ENCODE measurements around the gene ZC2HC1B.

The ZC2HC1B gene

DNA sequence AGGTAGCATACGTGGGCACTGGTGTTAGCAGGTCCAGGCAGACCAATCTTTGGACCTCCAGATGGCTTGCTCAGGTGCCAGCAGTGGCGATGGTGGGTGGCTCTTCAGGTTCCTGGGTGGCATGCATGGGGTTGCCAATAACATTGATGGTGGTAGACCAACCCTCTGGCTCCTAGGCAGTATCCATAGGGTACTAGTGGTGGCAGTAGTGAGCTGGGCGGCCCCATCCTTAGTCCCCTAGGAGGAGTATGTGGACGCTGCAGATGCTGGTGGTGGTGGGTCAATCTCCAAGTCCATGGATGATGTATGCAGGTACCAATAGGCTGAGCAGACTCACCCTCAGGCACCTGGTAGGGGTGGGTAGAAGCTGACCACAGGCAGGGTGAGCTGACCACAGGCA is 70.6 kb downstream of the ZC2HC1B start:
- no peak for DNase-seq (ENCODE audit: low spot score)

DNA sequence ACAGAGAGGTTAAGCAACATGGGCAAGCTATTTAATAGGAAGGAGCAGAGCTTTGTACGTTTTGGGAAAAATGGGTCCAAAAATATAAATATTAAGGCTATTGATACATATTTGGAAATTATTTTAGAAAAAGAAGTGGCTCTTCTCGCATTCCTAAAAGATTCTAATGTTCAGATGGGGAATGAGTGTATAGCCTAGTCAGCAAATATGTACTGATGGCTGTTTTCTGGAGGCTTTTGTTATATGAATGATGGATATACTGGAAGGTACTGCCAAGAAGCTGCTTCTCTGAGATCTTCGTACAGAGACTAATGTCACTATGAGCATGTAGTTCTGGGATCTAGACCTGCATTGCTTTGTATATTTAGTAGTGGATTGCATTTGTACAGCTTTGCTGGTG is 72.1 kb downstream of the ZC2HC1B start:
- no peak for DNase-seq (ENCODE audit: low spot score)

- no peak for DNase-seq (ENCODE audit: low spot score)
These were observed 72.7 kb downstream of the ZC2HC1B start for GRCh38 chr6:143936778-143937667.

- no peak for DNase-seq (ENCODE audit: low spot score)
These were observed 73.3 kb downstream of the ZC2HC1B start for GRCh38 chr6:143937668-143937970.

GRCh38 chr6:143939364-143939763 is 75.1 kb downstream of the ZC2HC1B start:
- DNase-seq (ENCODE audit: low spot score) = no peak

DNA sequence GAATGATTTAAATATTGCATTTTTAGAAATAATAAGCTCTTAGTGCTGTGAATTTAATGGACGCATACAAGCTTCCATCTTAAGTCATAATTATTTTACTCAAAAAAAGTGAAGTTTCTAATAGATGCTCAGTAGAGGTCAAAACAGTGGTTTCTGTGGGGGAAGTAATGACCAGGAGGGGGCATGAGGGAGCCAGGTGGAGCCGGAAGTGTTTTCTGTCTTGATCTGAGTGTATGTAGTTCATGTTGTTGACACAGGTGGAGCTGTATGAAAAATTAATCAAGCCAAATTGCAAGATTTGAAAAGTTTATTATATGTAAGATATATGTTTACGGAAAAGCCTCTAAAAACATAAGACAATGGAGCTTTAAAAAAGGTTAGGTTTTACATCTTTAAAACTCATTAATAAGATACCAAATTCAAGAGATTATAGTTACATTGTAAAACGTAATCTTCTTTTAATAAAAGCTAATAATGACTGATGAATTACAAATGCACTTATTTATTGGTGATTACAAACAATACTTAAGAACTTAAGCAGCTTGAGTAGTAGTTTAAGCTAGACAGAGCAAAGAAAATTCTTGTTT is 75.8 kb downstream of the ZC2HC1B start:
- DNase-seq (ENCODE audit: low spot score) = peak; percentile 78

DNA sequence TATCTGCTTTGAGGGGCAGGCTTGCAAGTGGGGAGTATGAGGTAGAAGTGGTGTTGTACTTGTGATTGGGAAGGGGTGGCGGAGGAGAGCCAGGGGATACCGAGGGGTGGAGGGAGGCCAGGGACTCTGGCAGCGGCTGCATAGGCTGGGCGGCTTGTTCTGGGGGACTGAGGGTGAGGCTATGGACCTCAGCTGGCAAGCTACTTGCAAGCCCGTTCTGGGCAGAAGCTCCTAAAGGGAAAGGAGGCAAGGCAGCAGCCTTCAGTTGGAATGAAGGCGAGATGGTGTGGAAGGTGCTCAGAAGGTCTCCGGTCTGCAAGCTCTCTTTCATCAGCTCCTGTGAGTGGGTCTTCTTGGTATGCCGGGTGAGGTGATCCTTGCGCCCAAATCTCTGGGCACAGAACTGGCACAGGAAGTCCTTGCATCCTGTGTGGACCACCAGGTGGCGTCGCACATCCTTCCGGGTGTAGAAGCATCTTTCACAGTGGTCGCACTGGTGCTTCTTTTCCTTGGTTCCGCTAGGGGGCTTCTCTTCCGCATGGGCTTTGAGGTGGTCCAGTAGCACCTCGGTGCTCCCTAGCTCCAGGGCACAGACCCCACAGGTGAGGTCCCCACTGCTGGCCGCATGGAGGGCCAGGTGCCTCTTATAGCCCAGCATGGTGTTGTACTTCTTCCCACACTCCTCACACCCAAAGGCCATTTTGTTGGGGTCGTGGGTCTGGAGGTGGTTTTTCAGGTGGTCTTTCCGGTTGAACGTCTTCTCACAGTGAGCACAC is 77.8 kb downstream of the ZC2HC1B start:
- DNase-seq (ENCODE audit: low spot score) = peak; percentile 61

DNA sequence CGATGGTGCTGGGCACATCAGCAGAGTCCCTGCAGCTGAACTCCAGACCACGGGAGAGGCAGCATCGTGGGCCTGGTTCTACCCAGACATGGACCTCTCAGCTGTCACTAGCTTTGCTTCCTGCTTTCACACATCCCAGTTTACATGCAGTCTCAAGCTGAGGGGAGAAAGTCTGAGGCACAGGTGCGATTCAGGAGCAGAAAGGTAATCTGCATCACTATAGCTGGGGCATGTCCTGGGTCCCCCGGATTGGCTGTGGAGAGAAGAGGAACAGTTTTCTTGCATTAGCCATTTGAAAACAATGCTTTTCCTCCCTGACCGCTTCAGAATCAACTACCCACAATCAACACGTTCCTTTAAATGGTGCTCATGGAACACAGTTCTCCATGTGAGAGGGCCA is 83.9 kb downstream of the ZC2HC1B start:
- no peak for DNase-seq (ENCODE audit: low spot score)

- DNase-seq (ENCODE audit: low spot score) = no peak
These were observed 85.3 kb downstream of the ZC2HC1B start for GRCh38 chr6:143949535-143949934.

DNA sequence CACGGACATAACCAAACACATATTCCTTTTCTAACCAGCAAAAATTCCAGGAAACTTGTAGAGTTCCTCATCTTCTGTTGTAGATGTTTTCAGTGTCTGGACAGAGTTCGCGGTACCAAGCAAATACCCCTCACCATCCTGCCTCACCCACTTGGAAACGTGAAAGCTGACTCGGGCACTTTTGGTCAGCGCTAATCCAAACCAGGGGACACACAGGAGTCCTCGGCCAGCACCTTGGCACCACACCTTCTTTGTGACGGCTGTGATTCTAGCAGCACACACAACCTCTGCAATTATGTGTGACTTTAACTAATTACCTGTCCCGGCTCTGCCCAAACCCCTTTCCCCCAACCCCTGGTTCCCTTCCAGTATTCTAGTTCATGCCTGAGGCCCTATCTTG is 85.7 kb downstream of the ZC2HC1B start:
- no peak for DNase-seq (ENCODE audit: low spot score)

DNA sequence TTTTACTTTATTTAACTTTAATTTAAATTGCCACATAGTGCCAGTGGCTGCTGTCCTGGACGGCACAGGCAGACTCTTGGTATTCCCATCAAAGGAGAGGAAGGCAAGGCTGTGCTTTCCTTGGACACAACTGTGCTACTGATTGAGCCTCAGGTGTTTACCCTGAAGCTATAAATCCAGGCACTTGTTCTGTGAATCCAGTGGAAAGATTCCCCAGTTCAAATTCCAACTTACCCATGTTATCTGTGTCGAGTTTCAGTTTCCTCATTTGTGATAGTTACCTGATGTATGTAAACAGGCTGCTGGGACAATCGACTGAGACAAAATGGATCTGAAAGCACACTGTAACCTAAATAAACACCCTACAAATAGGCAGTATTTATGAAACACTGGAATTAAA is 86.6 kb downstream of the ZC2HC1B start:
- DNase-seq (ENCODE audit: low spot score) = no peak

DNA sequence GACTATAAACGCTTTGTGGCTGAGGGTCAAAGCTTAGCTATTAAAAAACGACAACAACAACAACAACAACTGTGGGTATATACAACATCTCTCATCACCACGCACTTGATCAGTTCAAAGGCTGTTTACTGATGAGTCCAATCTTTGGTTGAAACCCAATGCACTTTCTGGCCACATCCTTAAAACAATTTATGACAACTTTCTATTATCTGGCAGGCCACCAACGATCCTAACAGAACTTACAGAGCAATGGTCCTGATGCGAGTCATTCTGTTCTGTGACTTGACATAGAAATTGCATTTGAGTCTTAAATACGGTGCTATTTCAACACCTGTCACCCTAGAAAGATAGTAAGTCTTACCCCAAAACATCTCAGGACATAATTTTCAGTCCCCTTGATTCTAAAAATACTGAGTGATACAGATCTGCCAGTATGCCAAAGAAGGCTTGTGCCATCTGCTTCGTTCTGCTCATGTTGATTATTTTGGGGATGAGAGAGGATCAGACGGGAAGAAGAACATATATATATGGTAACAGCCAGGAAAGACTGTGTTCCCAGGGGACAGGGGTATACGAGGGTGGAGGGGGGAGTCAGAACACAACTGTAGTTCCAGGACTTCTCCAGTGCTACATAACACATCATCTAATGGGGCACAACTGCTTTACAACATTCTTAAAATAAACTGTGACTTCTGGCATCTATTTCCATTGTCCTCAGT is 87.9 kb downstream of the ZC2HC1B start:
- no peak for DNase-seq (ENCODE audit: low spot score)

- no peak for DNase-seq (ENCODE audit: low spot score)
These were observed 88.8 kb downstream of the ZC2HC1B start for GRCh38 chr6:143952947-143953701.

DNA sequence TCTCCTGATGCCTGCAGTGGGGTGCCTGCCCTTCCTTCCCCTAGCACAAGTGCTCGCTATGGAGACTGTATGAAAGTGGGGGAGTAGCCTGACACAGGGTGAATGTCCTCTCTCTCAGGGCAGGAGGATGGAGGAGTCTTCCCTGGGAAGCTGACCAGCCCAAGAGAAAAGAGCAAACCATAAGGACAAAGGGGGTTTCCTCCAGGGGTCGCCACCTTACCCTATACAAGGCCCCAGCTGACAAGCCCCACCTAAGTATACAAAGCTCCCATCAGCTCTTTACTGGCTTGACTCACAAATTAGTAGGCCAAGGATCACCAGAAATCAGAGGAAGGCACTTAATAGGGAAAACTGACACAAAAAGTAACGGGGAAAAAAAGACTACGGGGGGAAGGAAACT is 89.6 kb downstream of the ZC2HC1B start:
- DNase-seq (ENCODE audit: low spot score) = no peak

- peak; percentile 13 for DNase-seq (ENCODE audit: low spot score)
These were observed 91.7 kb downstream of the ZC2HC1B start for GRCh38 chr6:143955971-143956370.

- no peak for DNase-seq (ENCODE audit: low spot score)
These were observed 93.5 kb downstream of the ZC2HC1B start for GRCh38 chr6:143957679-143958274.

- no peak for DNase-seq (ENCODE audit: low spot score)
These were observed 94.6 kb downstream of the ZC2HC1B start for GRCh38 chr6:143958839-143959399.

DNA sequence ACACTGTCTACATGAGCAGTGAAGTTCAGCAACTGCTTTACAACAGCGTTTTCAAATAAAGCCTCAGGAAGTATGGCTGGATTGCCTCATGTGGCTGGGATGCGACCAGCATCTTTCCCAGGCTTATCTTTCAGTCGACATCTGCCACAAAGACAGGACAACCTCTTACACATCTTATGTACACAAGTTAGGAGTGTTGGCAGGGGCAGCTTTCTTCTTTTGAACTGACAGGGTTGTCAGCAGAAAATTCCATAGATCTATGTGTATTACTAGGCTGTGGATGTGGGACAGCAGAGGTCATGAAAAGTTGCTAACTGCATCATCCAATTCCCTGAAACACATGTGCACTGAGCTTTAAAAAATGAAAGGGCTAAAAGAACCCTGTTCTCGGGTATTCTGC is 95.7 kb downstream of the ZC2HC1B start:
- DNase-seq (ENCODE audit: low spot score) = no peak

- no peak for DNase-seq (ENCODE audit: low spot score)
These were observed 96.8 kb downstream of the ZC2HC1B start for GRCh38 chr6:143961066-143961465.

DNA sequence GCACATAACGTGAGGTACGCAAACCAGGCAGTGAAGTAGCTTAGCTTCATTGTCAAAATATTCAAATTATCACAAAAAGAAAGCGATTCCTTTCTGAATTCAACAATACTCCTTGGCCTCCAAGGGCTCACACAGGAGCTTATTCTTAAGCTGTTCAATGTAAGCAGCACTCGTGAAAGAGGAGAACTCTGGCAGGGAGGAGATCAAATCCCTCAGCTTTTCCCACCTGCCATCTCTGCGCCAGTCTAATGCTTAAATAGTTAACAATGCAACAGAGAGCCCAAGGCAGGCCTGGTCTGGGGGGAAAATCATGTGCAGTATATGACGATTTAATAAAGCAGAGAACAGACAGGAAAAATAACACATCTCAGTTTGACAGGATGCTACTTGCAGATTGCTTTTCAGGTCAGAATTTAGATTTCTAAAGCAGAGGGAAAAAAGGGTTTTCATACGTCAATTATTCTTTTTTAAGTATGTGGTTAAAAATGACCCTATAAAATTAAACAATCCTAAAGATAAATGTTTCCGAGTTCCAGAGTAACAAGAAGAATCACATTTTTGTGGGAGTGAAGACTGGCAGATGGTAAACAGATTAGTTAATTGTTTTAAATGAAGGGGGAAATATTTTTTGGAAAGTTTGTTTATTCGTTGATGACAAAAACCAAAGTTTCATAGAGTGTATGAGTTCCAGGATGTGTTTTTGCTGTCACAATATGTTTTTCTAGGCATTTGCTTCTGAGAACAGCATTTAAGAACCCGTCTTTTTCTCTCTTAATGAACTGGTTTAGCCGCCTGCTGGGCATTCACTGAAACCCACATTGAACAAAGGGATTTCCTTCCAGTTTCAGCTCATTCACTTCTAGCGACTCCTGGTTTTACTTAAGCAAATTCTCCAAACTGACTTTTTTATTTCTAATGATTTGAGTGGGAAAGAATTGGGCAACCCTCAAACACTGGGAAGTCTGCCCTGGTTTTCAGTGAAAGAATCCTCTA is 97.9 kb downstream of the ZC2HC1B start:
- no peak for DNase-seq (ENCODE audit: low spot score)
